Naive B cell (primary cell): ENCODE measurements around the gene RNF150. TPM values are rescaled to one million over a fixed set of nuclear protein-coding genes. Genes with fewer than 3 reads are reported as not detected.

Source experiments
- ATAC-seq, 2 donors: fragments of 150-1000 bp; cut with Tn5 transposase; 2 replicates each; pipeline ENCODE4 v1.10.0; 2021; ENCODE audit warnings: low read depth in 2 of 2, mild to moderate bottlenecking in 2 of 2, moderate library complexity in 2 of 2
- DNase-seq: peaks from one replicate; pipeline ENCODE4 v3.0.0; 2022
- H3K27ac Mint-ChIP-seq, 6 donors: one replicate each; pipeline ENCODE4 v1.8.0; 2020 to 2022; ENCODE audit warnings: mild to moderate bottlenecking in 6 of 6, mixed read lengths in 6 of 6, moderate library complexity in 5 of 6, inconsistent platforms in 2 of 6
- H3K27me3 Mint-ChIP-seq, 3 donors: one replicate each; pipeline ENCODE4 v1.8.0; 2021 to 2022; ENCODE audit warnings: mixed read lengths in 3 of 3, mild to moderate bottlenecking in 1 of 3
- H3K36me3 Mint-ChIP-seq, 2 donors: one replicate each; pipeline ENCODE4 v1.8.0; 2020 to 2022; ENCODE audit warnings: mixed read lengths in 2 of 2, inconsistent platforms in 1 of 2, mild to moderate bottlenecking in 1 of 2
- H3K4me1 Mint-ChIP-seq, 3 donors: one replicate each; pipeline ENCODE4 v1.8.0; 2020 to 2022; ENCODE audit warnings: mixed read lengths in 3 of 3, inconsistent platforms in 1 of 3, mild to moderate bottlenecking in 1 of 3, moderate library complexity in 1 of 3
- H3K4me3 Mint-ChIP-seq, 8 donors: one replicate each; pipeline ENCODE4 v1.8.0; 2020 to 2022; ENCODE audit warnings: mild to moderate bottlenecking in 8 of 8, mixed read lengths in 8 of 8, moderate library complexity in 8 of 8, inconsistent platforms in 2 of 8
- H3K9me3 Mint-ChIP-seq, 7 donors: one replicate each; pipeline ENCODE4 v1.8.0; 2020 to 2022; ENCODE audit warnings: mixed read lengths in 7 of 7, mild to moderate bottlenecking in 5 of 7, inconsistent platforms in 2 of 7, moderate library complexity in 1 of 7
- polyA plus RNA-seq, 6 donors: library from polyadenylated mRNA; unstranded; fragments of 300-500 nt; fragmentation: Illumina TruSeq; gene quantifications; one replicate each; pipeline ENCODE4 v1.2.3, GENCODE V29; 2021; ENCODE audit warnings: low read depth in 6 of 6

RNF150 gene
- polyA plus RNA-seq, 6 donors from 2014 or later: 0.15 TPM; not detected in 5

- Mint-ChIP-seq H3K36me3 (peaks cover 0 to 6% of the 10 kb centered on the region in 2 donors), H3K4me3 (no peak overlapping the region), H3K9me3 (peaks cover 0 to 8% (median 4%) of the 10 kb centered on the region in 7 donors), H3K27me3 (peaks cover 4 to 19% (median 7%) of the 10 kb centered on the region in 3 donors), H3K27ac (no peak overlapping the region), H3K4me1 (no peaks in the 10 kb centered on the region)
- ATAC-seq (no peak), DNase-seq (no peak)
These were observed 136.5 kb downstream of the RNF150 start for GRCh38 chr4:140996766-140997165.

GRCh38 chr4:140995058-140995457, 138.2 kb downstream of the RNF150 start:
- H3K27ac Mint-ChIP-seq: no peak overlapping the region
- no peaks in the 10 kb centered on the region for H3K4me1 Mint-ChIP-seq
- H3K4me3 Mint-ChIP-seq: no peak overlapping the region
- no peak for DNase-seq
- peaks cover 4 to 19% (median 7%) of the 10 kb centered on the region in 3 donors for H3K27me3 Mint-ChIP-seq
- ATAC-seq: no peak
- peaks cover 0 to 8% (median 5%) of the 10 kb centered on the region in 7 donors for H3K9me3 Mint-ChIP-seq
- H3K36me3 Mint-ChIP-seq: peaks cover 0 to 6% of the 10 kb centered on the region in 2 donors

GRCh38 chr4:140994015-140994414, 139.3 kb downstream of the RNF150 start:
- H3K27me3 Mint-ChIP-seq: peaks cover 4 to 13% (median 7%) of the 10 kb centered on the region in 3 donors

GRCh38 chr4:140993370-140993769, 139.9 kb downstream of the RNF150 start:
- Mint-ChIP-seq H3K36me3 (peaks cover 0 to 6% of the 10 kb centered on the region in 2 donors), H3K4me1 (no peaks in the 10 kb centered on the region), H3K9me3 (peaks cover 0 to 8% (median 5%) of the 10 kb centered on the region in 7 donors), H3K27me3 (peaks cover 4 to 13% (median 7%) of the 10 kb centered on the region in 3 donors), H3K4me3 (no peak overlapping the region), H3K27ac (no peak overlapping the region)
- no peak for DNase-seq
- no peak for ATAC-seq

More at GRCh38 chr4:140994015-140994414, 139.3 kb downstream of the RNF150 start:
- DNase-seq (no peak), ATAC-seq (no peak)
- H3K4me1 Mint-ChIP-seq: no peaks in the 10 kb centered on the region
- no peak overlapping the region for H3K4me3 Mint-ChIP-seq
- H3K9me3 Mint-ChIP-seq: peaks cover 0 to 8% (median 5%) of the 10 kb centered on the region in 7 donors
- peaks cover 0 to 6% of the 10 kb centered on the region in 2 donors for H3K36me3 Mint-ChIP-seq
- H3K27ac Mint-ChIP-seq: no peak overlapping the region

GRCh38 chr4:140989944-140990343, 143.3 kb downstream of the RNF150 start:
- Mint-ChIP-seq H3K27me3 (peaks cover 0 to 7% (median 5%) of the 10 kb centered on the region in 3 donors), H3K9me3 (peaks cover 0 to 4% (median 0%) of the 10 kb centered on the region in 7 donors), H3K4me3 (no peak overlapping the region), H3K36me3 (no peaks in the 10 kb centered on the region), H3K4me1 (no peaks in the 10 kb centered on the region), H3K27ac (no peak overlapping the region)
- DNase-seq: no peak
- no peak for ATAC-seq

GRCh38 chr4:140986045-140986444, 147.2 kb downstream of the RNF150 start:
- no peaks in the 10 kb centered on the region for H3K4me1 Mint-ChIP-seq
- no peak overlapping the region for H3K27ac Mint-ChIP-seq
- H3K36me3 Mint-ChIP-seq: no peaks in the 10 kb centered on the region
- no peak for DNase-seq
- H3K27me3 Mint-ChIP-seq: peaks cover 0 to 5% (median 0%) of the 10 kb centered on the region in 3 donors
- no peak for ATAC-seq
- no peak overlapping the region for H3K4me3 Mint-ChIP-seq
- peaks cover 0 to 4% (median 0%) of the 10 kb centered on the region in 7 donors for H3K9me3 Mint-ChIP-seq

GRCh38 chr4:140982613-140983340, 150.5 kb downstream of the RNF150 start:
- no peak for DNase-seq
- H3K9me3 Mint-ChIP-seq: no peaks in the 10 kb centered on the region
- H3K27ac Mint-ChIP-seq: no peak overlapping the region
- peaks cover 0 to 6% (median 0%) of the 10 kb centered on the region in 3 donors for H3K27me3 Mint-ChIP-seq
- H3K4me1 Mint-ChIP-seq: no peaks in the 10 kb centered on the region
- H3K4me3 Mint-ChIP-seq: no peak overlapping the region
- no peaks in the 10 kb centered on the region for H3K36me3 Mint-ChIP-seq
- ATAC-seq: no peak

GRCh38 chr4:140980426-140981200, 152.7 kb downstream of the RNF150 start:
- ATAC-seq (no peak), DNase-seq (no peak)
- peaks cover 3 to 18% (median 6%) of the 10 kb centered on the region in 3 donors for H3K27me3 Mint-ChIP-seq
- H3K4me3 Mint-ChIP-seq: no peak overlapping the region
- no peaks in the 10 kb centered on the region for H3K36me3 Mint-ChIP-seq
- no peak overlapping the region for H3K27ac Mint-ChIP-seq
- H3K9me3 Mint-ChIP-seq: peaks cover 0 to 5% (median 0%) of the 10 kb centered on the region in 7 donors
- no peaks in the 10 kb centered on the region for H3K4me1 Mint-ChIP-seq

GRCh38 chr4:140976768-140977167, 156.5 kb downstream of the RNF150 start:
- no peak overlapping the region for H3K27ac Mint-ChIP-seq
- H3K9me3 Mint-ChIP-seq: peaks cover 0 to 5% (median 0%) of the 10 kb centered on the region in 7 donors
- no peak overlapping the region for H3K4me3 Mint-ChIP-seq
- H3K4me1 Mint-ChIP-seq: no peaks in the 10 kb centered on the region
- DNase-seq (no peak), ATAC-seq (no peak)
- H3K36me3 Mint-ChIP-seq: no peaks in the 10 kb centered on the region
- peaks cover 3 to 18% (median 6%) of the 10 kb centered on the region in 3 donors for H3K27me3 Mint-ChIP-seq

- Mint-ChIP-seq H3K9me3 (peaks cover 0 to 2% (median 0%) of the 10 kb centered on the region in 7 donors), H3K27me3 (peaks cover 0 to 5% (median 2%) of the 10 kb centered on the region in 3 donors), H3K27ac (no peak overlapping the region), H3K4me1 (no peaks in the 10 kb centered on the region), H3K36me3 (no peaks in the 10 kb centered on the region), H3K4me3 (no peak overlapping the region)
- DNase-seq (no peak), ATAC-seq (no peak)
These were observed 162.0 kb downstream of the RNF150 start for GRCh38 chr4:140971077-140971792.

GRCh38 chr4:140969296-140969695, 164.0 kb downstream of the RNF150 start:
- no peak for ATAC-seq
- H3K4me3 Mint-ChIP-seq: no peak overlapping the region
- H3K27ac Mint-ChIP-seq: no peak overlapping the region
- H3K9me3 Mint-ChIP-seq: no peaks in the 10 kb centered on the region
- no peak for DNase-seq
- H3K36me3 Mint-ChIP-seq: no peaks in the 10 kb centered on the region
- H3K4me1 Mint-ChIP-seq: no peaks in the 10 kb centered on the region
- no peaks in the 10 kb centered on the region for H3K27me3 Mint-ChIP-seq

GRCh38 chr4:140968371-140968770, 164.9 kb downstream of the RNF150 start:
- no peak overlapping the region for H3K4me3 Mint-ChIP-seq
- no peak overlapping the region for H3K27ac Mint-ChIP-seq
- no peaks in the 10 kb centered on the region for H3K9me3 Mint-ChIP-seq
- no peaks in the 10 kb centered on the region for H3K4me1 Mint-ChIP-seq
- DNase-seq (no peak), ATAC-seq (no peak)
- no peaks in the 10 kb centered on the region for H3K27me3 Mint-ChIP-seq
- no peaks in the 10 kb centered on the region for H3K36me3 Mint-ChIP-seq

- Mint-ChIP-seq H3K27ac (no peak overlapping the region), H3K4me3 (no peak overlapping the region), H3K27me3 (peaks cover 2 to 10% (median 5%) of the 10 kb centered on the region in 3 donors), H3K36me3 (no peaks in the 10 kb centered on the region), H3K9me3 (peaks cover 0 to 5% (median 0%) of the 10 kb centered on the region in 7 donors), H3K4me1 (no peaks in the 10 kb centered on the region)
- DNase-seq: no peak
- ATAC-seq: no peak
These were observed 169.4 kb downstream of the RNF150 start for GRCh38 chr4:140963883-140964282.
